GM12872 (cell line): Measurements from ENCODE around the gene TMEM139.

Experiments
- CTCF ChIP-seq: IDR thresholded peaks from 3 replicates; pipeline ENCODE4 v1.5.1; 2011; ENCODE audit warnings: low read depth, mild to moderate bottlenecking, low read length, moderate library complexity; ENCODE audit not compliant: insufficient read depth

The TMEM139 gene

GRCh38 chr7:143327903-143328302, 43.1 kb downstream of the TMEM139 start:
- TF ChIP-seq CTCF, result no peak

DNA sequence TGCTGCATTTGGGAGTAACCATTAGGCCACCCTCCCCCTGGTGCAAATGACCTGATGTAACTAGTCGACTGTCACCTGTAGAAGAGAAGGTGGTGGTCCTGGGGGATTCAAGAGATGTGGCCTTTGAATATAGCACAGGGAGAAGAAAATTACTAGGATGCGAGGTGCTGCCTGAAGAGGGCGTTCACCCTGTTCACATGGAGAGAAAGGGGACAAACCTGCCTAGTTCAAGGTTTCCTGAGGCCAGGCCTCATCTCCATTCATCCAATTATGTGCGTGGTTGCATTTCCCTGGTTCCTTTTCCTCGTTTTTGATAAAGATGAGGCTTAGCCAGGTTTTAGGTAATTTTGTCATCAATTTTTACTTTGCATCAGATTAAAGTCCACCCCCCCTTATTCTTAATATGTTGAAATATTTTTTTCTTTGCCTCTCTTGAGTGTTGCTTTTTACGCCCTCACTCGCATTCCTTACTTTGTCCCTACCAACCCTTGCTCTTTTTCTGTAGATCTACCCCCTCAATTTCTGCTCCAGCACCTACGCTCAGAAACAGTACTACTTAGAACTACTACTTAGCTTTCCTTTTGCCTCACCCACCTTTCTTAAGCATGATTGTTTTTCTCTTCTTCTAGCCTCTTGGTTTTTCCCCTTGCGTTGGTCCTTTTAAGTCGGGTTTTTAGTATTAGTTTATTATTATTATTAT, 44.9 kb downstream of the TMEM139 start:
- no peak for TF ChIP-seq CTCF

- TF ChIP-seq CTCF, result no peak
These were observed 46.5 kb downstream of the TMEM139 start for GRCh38 chr7:143331179-143331801.

- TF ChIP-seq CTCF, result no peak
These were observed 49.5 kb downstream of the TMEM139 start for GRCh38 chr7:143334244-143334643.

GRCh38 chr7:143337216-143337615, 52.5 kb downstream of the TMEM139 start:
- no peak for TF ChIP-seq CTCF
